GM21576 (cell line): ENCODE measurements around the gene CD160.
"Not testable (repeated sequence)": the region's sequence is repeated elsewhere in the genome, so short reads cannot be mapped to it uniquely, and the experiment has no call there.

Source experiments
- ATAC-seq: cut with Tn5 transposase; IDR thresholded peaks from one replicate; pipeline ENCODE4 v1.9.1; 2021; ENCODE audit warnings: mild to moderate bottlenecking, moderate library complexity; ENCODE audit not compliant: unreplicated experiment

CD160 gene

GRCh38 chr1:145757420-145757819, 38.1 kb downstream of the CD160 start:
- no peak for ATAC-seq

GRCh38 chr1:145758116-145758515, 38.8 kb downstream of the CD160 start:
- ATAC-seq: no peak

DNA sequence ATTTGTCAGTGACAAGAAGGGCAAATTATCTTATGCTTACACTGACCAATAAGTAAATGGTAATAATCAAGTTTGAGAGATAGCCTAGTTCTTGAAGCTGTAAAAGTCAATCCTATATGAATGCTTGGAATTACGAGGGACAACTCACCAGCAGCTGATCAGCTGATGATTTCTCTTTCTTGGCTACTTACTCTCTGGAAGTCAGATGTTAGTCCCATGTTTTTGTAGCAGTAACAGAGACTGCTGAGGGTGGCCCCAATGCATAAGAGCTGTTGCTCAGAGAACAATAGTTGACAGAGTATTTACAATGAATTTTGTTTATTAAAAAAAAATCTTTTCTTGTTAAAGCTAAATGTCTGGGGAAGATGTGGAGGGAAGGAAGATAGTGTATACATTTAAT, 39.3 kb downstream of the CD160 start:
- no peak for ATAC-seq

DNA sequence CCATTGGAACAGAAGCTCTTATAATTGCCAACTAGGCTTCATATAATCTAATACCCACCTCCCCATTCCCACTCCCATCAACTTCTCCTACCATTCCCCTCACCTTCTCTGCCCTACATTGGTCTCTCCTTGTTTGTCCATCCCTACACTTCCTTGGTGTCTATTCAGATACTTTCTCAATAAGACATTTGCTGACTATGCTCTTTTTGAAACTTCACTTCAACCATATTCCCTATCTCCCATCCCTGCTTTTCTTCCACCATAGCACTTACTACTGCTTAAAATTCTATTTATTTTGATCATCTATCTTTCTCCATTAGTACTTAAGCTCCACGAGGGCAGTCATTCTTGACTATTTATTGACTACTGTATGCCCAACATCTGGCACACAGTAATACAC, 40.4 kb downstream of the CD160 start:
- ATAC-seq: no peak

DNA sequence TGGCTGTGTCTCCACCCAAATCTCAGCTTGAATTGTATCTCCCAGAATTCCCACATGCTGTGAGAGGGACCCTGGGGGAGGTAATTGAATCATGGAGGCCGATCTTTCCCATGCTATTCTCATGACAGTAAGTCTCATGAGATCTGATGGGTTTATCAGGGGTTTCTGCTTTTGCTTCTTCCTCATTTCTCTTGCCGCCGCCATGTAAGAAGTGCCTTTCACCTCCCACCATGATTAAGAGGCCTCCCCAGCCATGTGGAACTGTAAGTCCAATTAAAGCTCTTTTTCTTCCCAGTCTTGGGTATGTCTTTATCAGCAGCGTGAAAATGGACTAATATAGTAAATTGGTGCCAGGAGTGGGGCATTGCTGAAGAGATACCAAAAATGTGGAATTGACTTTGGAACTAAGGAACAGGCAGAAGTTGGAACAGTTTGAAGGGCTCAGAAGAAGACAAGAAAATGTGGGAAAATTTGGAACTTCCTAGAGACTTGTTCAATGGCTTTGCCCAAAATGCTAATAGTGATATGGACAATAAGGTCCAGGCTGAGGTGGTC, 41.2 kb downstream of the CD160 start:
- not testable (repeated sequence) for ATAC-seq

GRCh38 chr1:145761498-145761897, 42.2 kb downstream of the CD160 start:
- ATAC-seq: not testable (repeated sequence)

DNA sequence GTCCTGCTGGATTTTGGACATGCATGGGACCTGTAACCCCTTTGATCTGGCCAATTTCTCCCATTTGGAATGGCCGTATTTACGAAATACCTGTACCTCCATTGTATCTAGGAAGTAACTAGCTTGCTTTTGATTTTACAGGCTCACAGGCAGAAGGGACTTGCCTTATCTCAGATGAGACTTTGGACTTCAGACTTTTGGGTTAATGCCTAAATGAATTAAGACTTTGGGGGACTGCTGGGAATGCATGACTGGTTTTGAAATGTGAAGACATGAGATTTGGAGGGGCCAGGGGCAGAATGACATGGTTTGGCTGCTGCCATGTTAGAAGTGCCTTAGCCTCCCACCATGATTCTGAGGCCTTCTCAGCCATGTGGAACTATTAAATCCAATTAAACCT, 42.7 kb downstream of the CD160 start:
- ATAC-seq: not testable (repeated sequence)

GRCh38 chr1:145764231-145764940, 45.1 kb downstream of the CD160 start:
- ATAC-seq: not testable (repeated sequence)

GRCh38 chr1:145765127-145765526, 45.8 kb downstream of the CD160 start:
- not testable (repeated sequence) for ATAC-seq

- ATAC-seq: not testable (repeated sequence)
Measured at GRCh38 chr1:145765585-145766360, 46.5 kb downstream of the CD160 start.

DNA sequence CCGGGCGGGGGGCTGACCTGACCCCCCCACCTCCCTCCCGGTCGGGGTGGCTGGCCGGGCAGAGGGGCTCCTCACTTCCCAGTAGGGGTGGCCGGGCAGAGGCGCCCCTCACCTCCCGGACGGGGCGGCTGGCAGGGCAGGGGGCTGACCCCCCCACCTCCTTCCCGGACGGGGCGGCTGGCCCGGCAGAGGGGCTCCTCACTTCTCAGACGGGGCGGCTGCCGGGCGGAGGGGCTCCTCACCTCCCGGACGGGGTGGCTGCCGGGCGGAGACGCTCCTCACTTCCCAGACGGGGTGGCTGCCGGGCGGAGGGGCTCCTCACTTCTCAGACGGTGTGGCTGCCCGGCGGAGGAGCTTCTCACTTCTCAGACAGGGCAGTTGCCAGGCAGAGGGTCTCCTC, 47.6 kb downstream of the CD160 start:
- not testable (repeated sequence) for ATAC-seq

- ATAC-seq: not testable (repeated sequence)
Measured at GRCh38 chr1:145768004-145768403, 48.7 kb downstream of the CD160 start.

- no peak for ATAC-seq
Measured at GRCh38 chr1:145771056-145771455, 51.8 kb downstream of the CD160 start.

GRCh38 chr1:145773423-145773822, 54.1 kb downstream of the CD160 start:
- no peak for ATAC-seq

DNA sequence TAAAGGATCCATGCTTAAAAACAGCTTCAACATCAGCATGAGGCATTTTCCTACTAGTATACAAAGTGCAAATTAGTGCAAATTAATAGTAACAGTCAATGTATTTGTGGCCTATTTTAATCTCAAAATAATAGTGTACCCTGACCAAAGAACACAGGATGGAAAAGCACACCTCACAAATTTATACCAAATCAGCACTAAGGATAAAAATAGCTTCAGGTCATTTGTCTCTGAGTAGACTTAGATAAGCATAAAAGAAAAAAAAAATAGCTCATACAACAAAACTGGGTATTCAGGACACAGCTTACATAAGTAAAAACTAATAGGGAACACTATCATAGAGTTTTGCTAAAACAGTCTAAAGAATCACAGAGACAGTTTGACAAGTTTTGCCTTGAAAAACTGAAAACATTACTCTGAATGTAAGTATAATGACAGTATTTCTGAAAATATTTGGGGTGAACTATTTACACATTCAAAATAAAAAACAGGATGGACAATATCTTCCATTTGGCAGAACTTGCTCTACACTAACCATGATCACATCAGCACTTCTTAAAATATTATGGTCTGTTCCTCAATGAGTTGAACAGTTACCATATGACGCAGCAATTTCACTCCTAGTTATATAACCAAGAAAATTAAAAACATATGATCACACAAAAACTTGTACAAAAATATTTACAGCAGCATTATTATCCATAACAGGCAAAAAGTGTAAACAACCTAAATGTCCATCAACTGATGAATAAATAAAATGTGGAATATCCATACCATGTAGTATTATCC, 58.3 kb downstream of the CD160 start:
- no peak for ATAC-seq

- ATAC-seq: no peak
Measured at GRCh38 chr1:145778146-145778540, 58.8 kb downstream of the CD160 start.

DNA sequence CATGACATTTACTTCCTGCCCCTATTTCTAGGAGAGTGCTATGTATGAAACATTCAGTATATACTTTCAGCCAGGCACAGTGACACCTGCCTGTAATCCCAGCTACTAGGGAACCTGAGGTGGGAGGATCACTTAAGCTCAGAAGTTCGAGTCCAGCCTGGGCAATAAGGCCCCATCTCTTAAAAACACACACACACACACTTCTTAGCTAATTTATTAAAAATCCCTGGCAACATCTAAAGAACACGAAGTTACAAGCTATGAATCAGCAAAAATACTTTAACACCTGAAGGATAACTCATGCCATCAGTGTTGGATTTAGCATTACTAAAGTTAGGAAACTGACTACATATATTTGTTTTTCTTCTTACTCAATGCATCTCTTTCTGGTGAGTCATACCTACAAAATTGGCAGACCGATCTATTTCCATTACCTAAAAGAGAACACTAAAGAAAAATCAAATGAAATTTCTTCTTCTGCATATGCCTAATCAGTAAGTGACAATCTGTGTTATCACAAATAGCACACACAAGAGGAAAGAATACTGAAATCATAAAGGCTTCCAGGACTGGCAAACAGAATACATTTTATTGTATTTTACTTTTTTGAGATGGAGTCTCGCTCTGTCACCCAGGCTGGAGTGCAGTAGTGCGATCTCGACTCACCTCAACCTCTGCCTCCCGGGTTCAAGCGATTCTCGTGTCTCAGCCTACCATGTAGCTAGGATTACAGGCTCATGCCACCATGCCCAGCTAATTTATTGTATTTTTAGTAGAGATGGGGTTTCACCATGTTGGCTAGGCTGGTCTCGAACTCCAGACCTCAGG, 63.2 kb downstream of the CD160 start:
- ATAC-seq: no peak

DNA sequence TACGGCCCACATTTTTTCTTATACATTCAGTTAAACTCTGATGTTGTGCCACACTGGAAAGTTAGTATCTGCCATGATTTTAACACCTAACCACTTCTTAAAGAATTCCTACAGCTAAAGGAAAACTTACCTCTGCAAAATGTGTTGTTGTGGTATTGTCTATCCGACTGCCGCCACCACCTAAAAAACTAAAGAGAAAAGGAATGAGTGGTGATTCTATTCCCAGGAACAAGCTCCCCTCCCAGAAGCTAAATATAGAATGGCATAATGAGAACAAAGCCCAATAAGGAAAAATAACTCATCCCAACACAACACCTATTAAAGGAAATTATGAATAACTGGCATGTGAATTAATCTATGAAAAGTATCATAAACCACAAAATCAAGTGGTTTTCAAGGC, 65.1 kb downstream of the CD160 start:
- ATAC-seq: no peak

- ATAC-seq: no peak
Measured at GRCh38 chr1:145785547-145785946, 66.2 kb downstream of the CD160 start.

DNA sequence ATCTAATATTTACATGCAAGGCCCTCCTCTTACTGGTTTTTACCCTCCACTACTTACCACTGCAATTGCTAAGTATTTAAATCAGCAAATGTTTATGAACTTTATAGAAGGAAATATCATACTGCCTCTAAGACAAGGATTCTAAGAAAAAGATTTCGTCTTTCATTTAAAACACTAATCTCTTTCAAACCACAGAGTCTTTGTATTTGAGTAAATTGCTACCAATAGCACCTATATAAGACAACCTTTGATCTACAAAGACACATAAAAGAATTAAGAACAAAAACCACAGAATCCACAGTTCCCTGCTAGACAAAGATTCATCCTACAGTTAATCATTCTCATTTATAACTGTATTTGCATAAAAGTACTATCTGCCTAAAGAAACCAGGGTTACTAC, 67.0 kb downstream of the CD160 start:
- ATAC-seq: no peak
